ENCODE data around the gene ADGRB3. TPM values are rescaled to one million over a fixed set of nuclear protein-coding genes. Genes with fewer than 3 reads are reported as not detected.

ADGRB3 gene
- polyA plus RNA-seq, 1 of the 3 experiments (the other 2 are of a cell fraction), result 0.12 TPM

DNA sequence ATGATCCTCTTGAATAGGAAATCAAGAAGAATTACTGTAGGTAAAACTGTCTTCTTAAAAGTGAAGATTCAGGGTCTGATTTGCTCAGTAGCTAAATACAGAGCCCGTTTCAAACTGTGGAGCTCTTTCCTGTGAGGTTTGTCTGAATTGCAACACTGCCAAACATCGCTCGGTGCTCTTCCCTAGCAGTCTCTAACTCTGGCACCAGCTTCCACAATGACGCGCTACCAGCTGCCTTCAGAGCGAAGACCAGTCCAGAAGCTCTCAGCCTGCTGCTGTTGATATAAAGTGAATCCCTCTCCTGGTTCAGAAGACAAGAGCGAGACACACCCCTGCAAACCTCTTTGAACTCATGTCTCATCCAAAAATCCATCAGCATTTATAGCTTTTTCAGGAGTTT is 714.7 kb downstream of the ADGRB3 start:
- no peak overlapping the region for H3K4me3 ChIP-seq (ENCODE audit: low read depth in 2 of 2, low read length in 1 of 2)
- no peaks in the 10 kb centered on the region for H3K79me2 ChIP-seq (ENCODE audit: insufficient read depth)
- no peak overlapping the region for H3K9ac ChIP-seq
- no peaks in the 10 kb centered on the region for H3K36me3 ChIP-seq (replicated peaks in 1 of 2; ENCODE audit: control insufficient read depth in 1 of 2, insufficient read depth in 2 of 2, low read length in 1 of 2)
- WGBS (ENCODE audit: low lambda C conversion rate), result 68% methylated on average over 7 of the region's 7 CpGs
- no peaks in the 10 kb centered on the region for H4K20me1 ChIP-seq (ENCODE audit: insufficient read depth)
- H3K9me2 ChIP-seq, result no peaks in the 10 kb centered on the region
- H3K4me1 ChIP-seq (ENCODE audit: control insufficient read depth in 1 of 2, insufficient read depth in 2 of 2, low read depth in 1 of 2, low read length in 1 of 2), result no peaks in the 10 kb centered on the region
- no peak for DNase-seq
- ChIA-PET POLR2A (no interaction called here), CTCF (no interaction called here)
- TF ChIP-seq, protein P1, sequence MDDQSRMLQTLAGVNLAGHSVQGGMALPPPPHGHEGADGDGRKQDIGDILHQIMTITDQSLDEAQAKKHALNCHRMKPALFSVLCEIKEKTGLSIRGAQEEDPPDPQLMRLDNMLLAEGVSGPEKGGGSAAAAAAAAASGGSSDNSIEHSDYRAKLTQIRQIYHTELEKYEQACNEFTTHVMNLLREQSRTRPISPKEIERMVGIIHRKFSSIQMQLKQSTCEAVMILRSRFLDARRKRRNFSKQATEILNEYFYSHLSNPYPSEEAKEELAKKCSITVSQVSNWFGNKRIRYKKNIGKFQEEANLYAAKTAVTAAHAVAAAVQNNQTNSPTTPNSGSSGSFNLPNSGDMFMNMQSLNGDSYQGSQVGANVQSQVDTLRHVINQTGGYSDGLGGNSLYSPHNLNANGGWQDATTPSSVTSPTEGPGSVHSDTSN (IDR thresholded peaks at IDR 0.05), result no peak
- TF ChIP-seq RXRA (IDR thresholded peaks at IDR 0.05; ENCODE audit: borderline replicate concordance, low read depth), result no peak
- TF ChIP-seq FOXJ3 (CRISPR knock-in tag; IDR thresholded peaks at IDR 0.05), result no peak
- TF ChIP-seq TCF12 (IDR thresholded peaks at IDR 0.05), result no peak
- TF ChIP-seq, protein P2, sequence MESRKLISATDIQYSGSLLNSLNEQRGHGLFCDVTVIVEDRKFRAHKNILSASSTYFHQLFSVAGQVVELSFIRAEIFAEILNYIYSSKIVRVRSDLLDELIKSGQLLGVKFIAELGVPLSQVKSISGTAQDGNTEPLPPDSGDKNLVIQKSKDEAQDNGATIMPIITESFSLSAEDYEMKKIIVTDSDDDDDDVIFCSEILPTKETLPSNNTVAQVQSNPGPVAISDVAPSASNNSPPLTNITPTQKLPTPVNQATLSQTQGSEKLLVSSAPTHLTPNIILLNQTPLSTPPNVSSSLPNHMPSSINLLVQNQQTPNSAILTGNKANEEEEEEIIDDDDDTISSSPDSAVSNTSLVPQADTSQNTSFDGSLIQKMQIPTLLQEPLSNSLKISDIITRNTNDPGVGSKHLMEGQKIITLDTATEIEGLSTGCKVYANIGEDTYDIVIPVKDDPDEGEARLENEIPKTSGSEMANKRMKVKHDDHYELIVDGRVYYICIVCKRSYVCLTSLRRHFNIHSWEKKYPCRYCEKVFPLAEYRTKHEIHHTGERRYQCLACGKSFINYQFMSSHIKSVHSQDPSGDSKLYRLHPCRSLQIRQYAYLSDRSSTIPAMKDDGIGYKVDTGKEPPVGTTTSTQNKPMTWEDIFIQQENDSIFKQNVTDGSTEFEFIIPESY (IDR thresholded peaks at IDR 0.05; ENCODE audit: borderline replicate concordance, low read depth), result no peak
- no peak for TF ChIP-seq RCOR1 (IDR thresholded peaks at IDR 0.05; ENCODE audit: low read length)
- TF ChIP-seq CHD2 (IDR thresholded peaks at IDR 0.05; ENCODE audit: low read length, partially characterized antibody), result no peak
- TF ChIP-seq EP300 (IDR thresholded peaks at IDR 0.05; ENCODE audit: borderline replicate concordance in 1 of 2, low read depth in 1 of 2, low read length in 1 of 2), result no peak
- TF ChIP-seq, protein P3, sequence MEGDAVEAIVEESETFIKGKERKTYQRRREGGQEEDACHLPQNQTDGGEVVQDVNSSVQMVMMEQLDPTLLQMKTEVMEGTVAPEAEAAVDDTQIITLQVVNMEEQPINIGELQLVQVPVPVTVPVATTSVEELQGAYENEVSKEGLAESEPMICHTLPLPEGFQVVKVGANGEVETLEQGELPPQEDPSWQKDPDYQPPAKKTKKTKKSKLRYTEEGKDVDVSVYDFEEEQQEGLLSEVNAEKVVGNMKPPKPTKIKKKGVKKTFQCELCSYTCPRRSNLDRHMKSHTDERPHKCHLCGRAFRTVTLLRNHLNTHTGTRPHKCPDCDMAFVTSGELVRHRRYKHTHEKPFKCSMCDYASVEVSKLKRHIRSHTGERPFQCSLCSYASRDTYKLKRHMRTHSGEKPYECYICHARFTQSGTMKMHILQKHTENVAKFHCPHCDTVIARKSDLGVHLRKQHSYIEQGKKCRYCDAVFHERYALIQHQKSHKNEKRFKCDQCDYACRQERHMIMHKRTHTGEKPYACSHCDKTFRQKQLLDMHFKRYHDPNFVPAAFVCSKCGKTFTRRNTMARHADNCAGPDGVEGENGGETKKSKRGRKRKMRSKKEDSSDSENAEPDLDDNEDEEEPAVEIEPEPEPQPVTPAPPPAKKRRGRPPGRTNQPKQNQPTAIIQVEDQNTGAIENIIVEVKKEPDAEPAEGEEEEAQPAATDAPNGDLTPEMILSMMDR (IDR thresholded peaks at IDR 0.05), result no peak
- TF ChIP-seq POLR2AphosphoS5 (IDR thresholded peaks at IDR 0.05; ENCODE audit: low read depth, low read length), result no peak
- TF ChIP-seq, protein P4, sequence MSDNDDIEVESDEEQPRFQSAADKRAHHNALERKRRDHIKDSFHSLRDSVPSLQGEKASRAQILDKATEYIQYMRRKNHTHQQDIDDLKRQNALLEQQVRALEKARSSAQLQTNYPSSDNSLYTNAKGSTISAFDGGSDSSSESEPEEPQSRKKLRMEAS (IDR thresholded peaks at IDR 0.05; ENCODE audit: low read depth), result no peak
- no peak for TF ChIP-seq SMC3 (IDR thresholded peaks at IDR 0.05; ENCODE audit: low read depth, low read length)
- TF ChIP-seq, protein P5, sequence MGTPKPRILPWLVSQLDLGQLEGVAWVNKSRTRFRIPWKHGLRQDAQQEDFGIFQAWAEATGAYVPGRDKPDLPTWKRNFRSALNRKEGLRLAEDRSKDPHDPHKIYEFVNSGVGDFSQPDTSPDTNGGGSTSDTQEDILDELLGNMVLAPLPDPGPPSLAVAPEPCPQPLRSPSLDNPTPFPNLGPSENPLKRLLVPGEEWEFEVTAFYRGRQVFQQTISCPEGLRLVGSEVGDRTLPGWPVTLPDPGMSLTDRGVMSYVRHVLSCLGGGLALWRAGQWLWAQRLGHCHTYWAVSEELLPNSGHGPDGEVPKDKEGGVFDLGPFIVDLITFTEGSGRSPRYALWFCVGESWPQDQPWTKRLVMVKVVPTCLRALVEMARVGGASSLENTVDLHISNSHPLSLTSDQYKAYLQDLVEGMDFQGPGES (IDR thresholded peaks at IDR 0.05; ENCODE audit: low read depth, low read length), result no peak
- TF ChIP-seq ELF1 (IDR thresholded peaks at IDR 0.05), result no peak
- no peak for TF ChIP-seq GATA2 (CRISPR knock-in tag; IDR thresholded peaks at IDR 0.05)
- TF ChIP-seq RFX5 (IDR thresholded peaks at IDR 0.05; ENCODE audit: low read length), result no peak
- H3K27me3 ChIP-seq (ENCODE audit: insufficient read depth), result no peaks in the 10 kb centered on the region
- no peak overlapping the region for H3K4me2 ChIP-seq
- H3K27ac ChIP-seq (ENCODE audit: low read depth in 2 of 2, low read length in 1 of 2), result no peak overlapping the region
- H3F3A ChIP-seq (replicated peaks; ENCODE audit: insufficient read depth), result no peaks in the 10 kb centered on the region
- H3K9me3 ChIP-seq, result no peaks in the 10 kb centered on the region
- no peak overlapping the region for H2AFZ ChIP-seq (ENCODE audit: low read depth)
